Hepatocyte (in vitro differentiated cells): Measurements from ENCODE around the gene PYM1.

Experiments used
- EZH2 ChIP-seq: fragments of 200-600 bp; sonication (generic); IDR thresholded peaks from 2 replicates; pipeline ENCODE4 v1.6.1; 2016; ENCODE audit warnings: antibody characterized with exemption, mild to moderate bottlenecking, borderline replicate concordance
- TF ChIP-seq, protein P1 (sequence below): fragments of 200-600 bp; sonication (generic); IDR thresholded peaks from 2 replicates; pipeline ENCODE4 v1.5.1; 2016; ENCODE audit warnings: antibody characterized with exemption, mild to moderate bottlenecking; ENCODE audit not compliant: poor library complexity

GRCh38 chr12:55885113-55885512 lies 42.6 kb downstream of the PYM1 start:
- TF ChIP-seq, protein P1, sequence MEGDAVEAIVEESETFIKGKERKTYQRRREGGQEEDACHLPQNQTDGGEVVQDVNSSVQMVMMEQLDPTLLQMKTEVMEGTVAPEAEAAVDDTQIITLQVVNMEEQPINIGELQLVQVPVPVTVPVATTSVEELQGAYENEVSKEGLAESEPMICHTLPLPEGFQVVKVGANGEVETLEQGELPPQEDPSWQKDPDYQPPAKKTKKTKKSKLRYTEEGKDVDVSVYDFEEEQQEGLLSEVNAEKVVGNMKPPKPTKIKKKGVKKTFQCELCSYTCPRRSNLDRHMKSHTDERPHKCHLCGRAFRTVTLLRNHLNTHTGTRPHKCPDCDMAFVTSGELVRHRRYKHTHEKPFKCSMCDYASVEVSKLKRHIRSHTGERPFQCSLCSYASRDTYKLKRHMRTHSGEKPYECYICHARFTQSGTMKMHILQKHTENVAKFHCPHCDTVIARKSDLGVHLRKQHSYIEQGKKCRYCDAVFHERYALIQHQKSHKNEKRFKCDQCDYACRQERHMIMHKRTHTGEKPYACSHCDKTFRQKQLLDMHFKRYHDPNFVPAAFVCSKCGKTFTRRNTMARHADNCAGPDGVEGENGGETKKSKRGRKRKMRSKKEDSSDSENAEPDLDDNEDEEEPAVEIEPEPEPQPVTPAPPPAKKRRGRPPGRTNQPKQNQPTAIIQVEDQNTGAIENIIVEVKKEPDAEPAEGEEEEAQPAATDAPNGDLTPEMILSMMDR, result no peak
- TF ChIP-seq EZH2, result no peak
